PFSK-1 (cell line): ENCODE data around the gene CLCN6.

Experiments used
- FOXP2 ChIP-seq: optimal IDR thresholded peaks from 2 replicates; pipeline ENCODE3; 2011; ENCODE audit warnings: borderline replicate concordance, control low read depth, inconsistent platforms; ENCODE audit not compliant: insufficient read depth; ENCODE audit errors: extremely low read length, extremely low read depth
- POLR2AphosphoS5 ChIP-seq: IDR thresholded peaks from 2 replicates; pipeline ENCODE4 v1.6.1; 2012; ENCODE audit warnings: low read depth, mild to moderate bottlenecking, control low read depth, low read length, moderate library complexity
- SIN3A ChIP-seq: IDR thresholded peaks from 2 replicates; pipeline ENCODE4 v1.6.1; 2012; ENCODE audit warnings: mild to moderate bottlenecking, low read length, moderate library complexity, borderline replicate concordance; ENCODE audit not compliant: insufficient read depth
- TAF1 ChIP-seq: IDR thresholded peaks from 2 replicates; pipeline ENCODE4 v1.6.1; 2012; ENCODE audit warnings: low read length, control low read depth, borderline replicate concordance; ENCODE audit not compliant: insufficient read depth
- TF ChIP-seq, protein P1 (sequence below), 2 experiments: IDR thresholded peaks; 2 replicates each; pipeline versions ENCODE4 v1.6.1 to v1.8.0; 2011 to 2012; ENCODE audit warnings: low read depth in 2 of 2, low read length in 2 of 2, control low read depth in 1 of 2, inconsistent platforms in 1 of 2, mild to moderate bottlenecking in 1 of 2, moderate library complexity in 1 of 2; ENCODE audit not compliant: insufficient read depth in 1 of 2

CLCN6 gene

GRCh38 chr1:11794446-11795237 lies 11.3 kb upstream of the CLCN6 start:
- TF ChIP-seq POLR2AphosphoS5: no peak
- TF ChIP-seq TAF1: no peak
- TF ChIP-seq SIN3A: no peak
- TF ChIP-seq FOXP2: no peak
- TF ChIP-seq, protein P1, sequence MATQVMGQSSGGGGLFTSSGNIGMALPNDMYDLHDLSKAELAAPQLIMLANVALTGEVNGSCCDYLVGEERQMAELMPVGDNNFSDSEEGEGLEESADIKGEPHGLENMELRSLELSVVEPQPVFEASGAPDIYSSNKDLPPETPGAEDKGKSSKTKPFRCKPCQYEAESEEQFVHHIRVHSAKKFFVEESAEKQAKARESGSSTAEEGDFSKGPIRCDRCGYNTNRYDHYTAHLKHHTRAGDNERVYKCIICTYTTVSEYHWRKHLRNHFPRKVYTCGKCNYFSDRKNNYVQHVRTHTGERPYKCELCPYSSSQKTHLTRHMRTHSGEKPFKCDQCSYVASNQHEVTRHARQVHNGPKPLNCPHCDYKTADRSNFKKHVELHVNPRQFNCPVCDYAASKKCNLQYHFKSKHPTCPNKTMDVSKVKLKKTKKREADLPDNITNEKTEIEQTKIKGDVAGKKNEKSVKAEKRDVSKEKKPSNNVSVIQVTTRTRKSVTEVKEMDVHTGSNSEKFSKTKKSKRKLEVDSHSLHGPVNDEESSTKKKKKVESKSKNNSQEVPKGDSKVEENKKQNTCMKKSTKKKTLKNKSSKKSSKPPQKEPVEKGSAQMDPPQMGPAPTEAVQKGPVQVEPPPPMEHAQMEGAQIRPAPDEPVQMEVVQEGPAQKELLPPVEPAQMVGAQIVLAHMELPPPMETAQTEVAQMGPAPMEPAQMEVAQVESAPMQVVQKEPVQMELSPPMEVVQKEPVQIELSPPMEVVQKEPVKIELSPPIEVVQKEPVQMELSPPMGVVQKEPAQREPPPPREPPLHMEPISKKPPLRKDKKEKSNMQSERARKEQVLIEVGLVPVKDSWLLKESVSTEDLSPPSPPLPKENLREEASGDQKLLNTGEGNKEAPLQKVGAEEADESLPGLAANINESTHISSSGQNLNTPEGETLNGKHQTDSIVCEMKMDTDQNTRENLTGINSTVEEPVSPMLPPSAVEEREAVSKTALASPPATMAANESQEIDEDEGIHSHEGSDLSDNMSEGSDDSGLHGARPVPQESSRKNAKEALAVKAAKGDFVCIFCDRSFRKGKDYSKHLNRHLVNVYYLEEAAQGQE (IDR thresholded peaks at IDR 0.05; ENCODE audit: insufficient read depth in 1 of 2, low read depth in 2 of 2, low read length in 2 of 2): no peak

DNA sequence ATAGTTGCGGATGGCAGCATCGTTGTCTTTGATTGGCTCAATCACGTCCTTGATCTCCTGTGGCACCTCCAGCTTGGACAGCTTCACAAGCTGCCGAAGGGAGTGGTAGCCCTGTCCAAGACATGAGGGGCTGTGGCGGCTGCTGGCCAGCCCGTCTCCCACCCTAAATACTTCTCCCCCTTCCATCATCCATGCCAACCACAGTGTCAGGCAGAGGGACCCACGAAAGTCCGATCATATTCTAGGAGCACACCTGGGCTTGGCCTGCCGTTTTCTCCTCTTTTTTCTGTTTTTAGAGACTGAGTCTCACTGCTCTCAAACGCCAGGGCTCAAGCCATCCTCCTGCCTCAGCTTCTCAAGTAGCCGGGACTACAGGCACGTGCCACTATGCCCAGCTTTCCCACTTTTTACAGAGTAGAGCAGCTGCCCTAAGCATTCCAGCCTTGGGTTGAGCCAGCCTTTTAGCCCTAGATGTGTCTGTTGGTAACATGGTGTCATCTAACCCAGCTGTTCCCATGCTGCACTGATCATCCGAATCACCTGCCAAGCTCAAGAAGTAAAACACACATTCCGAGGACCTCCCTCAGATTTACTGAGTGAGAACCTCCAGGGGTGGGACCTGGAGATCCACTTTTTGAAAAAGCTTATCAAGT lies 10.6 kb upstream of the CLCN6 start:
- TF ChIP-seq POLR2AphosphoS5 (no peak), FOXP2 (no peak), TAF1 (no peak), SIN3A (no peak)
- TF ChIP-seq, protein P1 (IDR thresholded peaks at IDR 0.05; ENCODE audit: insufficient read depth in 1 of 2, low read depth in 2 of 2, low read length in 2 of 2): no peak

DNA sequence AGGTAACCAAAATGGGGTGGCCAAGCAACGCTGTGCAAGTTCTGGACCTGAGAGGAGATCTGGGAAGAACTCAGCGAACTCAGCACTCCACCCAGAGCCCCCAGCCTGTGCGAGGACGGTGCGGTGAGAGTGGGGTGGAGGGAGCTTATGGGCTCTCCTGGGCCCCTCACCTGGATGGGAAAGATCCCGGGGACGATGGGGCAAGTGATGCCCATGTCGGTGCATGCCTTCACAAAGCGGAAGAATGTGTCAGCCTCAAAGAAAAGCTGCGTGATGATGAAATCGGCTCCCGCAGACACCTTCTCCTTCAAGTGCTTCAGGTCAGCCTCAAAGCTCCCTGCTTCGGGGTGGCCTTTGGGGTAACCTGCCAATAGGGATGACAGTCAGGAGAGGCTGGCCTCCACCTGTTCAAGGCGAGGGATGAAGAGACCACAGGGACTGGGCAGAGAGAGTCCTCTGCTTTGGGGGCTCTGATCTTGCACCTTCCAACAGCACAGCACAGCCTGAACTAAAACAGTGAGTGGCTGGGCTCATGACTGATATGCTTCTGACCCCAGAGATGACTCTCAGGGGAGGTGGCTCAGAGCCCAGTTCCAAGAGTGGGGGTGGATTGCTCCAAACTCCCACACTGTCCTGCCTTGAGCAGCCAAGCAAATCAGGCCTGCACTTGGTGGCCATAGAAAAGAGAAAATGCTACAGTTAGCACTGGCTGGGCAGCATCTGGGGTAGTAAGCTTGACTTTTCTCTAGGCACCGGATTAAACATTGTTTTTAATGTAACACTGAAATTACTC lies 9.8 kb upstream of the CLCN6 start:
- TF ChIP-seq POLR2AphosphoS5: no peak
- TF ChIP-seq SIN3A: no peak
- no peak for TF ChIP-seq FOXP2
- TF ChIP-seq, protein P1 (IDR thresholded peaks at IDR 0.05; ENCODE audit: insufficient read depth in 1 of 2, low read depth in 2 of 2, low read length in 2 of 2): no peak
- TF ChIP-seq TAF1: no peak

DNA sequence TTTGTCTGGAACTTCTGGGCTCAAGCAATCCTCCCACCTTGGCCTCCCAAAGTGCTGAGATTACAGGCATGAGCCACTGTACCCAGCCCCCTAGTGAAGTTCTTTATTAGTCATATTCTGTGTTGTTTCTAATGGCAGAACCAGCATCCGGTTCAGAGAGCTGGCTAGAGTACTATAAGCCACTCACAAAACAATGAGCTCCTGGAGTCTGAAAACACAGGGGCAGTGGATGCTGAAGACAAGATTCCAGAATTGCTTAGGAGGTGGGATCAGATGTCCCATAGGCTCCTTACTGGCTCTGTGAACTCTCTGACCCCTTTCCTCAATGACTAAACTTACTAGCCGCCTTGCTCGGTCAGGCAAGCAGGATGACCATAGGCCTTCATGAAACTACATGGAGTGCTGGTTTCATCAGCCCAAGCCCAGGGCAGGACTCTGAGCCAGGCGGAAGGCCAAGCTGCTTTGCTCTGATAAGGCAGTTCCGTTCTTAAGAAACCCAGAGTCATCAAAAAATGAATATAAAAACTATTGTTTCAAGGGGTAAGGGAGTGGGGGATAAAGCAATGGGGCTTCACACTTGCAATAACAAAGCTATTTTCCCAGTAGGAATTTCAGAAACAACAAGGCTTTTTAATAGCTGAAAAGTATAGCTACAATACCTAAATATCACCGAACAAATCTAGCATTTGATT lies 8.3 kb upstream of the CLCN6 start:
- TF ChIP-seq, protein P1 (IDR thresholded peaks at IDR 0.05; ENCODE audit: insufficient read depth in 1 of 2, low read depth in 2 of 2, low read length in 2 of 2): no peak
- TF ChIP-seq POLR2AphosphoS5 (no peak), TAF1 (no peak), SIN3A (no peak), FOXP2 (no peak)
